DMS153 treated with DMSO at 0.1 percent for 48 hours (cell line): Measurements from ENCODE around the gene B4GALNT4.
"Not testable (repeated sequence)": the region's sequence is repeated elsewhere in the genome, so short reads cannot be mapped to it uniquely, and the experiment has no call there.

ENCODE experiments used
- DNase-seq: peaks from one replicate; lab custom pipeline; 2025; ENCODE audit not compliant: unreplicated experiment; lab: John Stamatoyannopoulos, UW

B4GALNT4 gene

GRCh38 chr11:334264-334994 is 34.9 kb upstream of the B4GALNT4 start:
- DNase-seq, result no peak

- DNase-seq, result no peak
Observed at GRCh38 chr11:335779-336658, 33.3 kb upstream of the B4GALNT4 start.

- DNase-seq, result no peak
Observed at GRCh38 chr11:336659-337198, 32.6 kb upstream of the B4GALNT4 start.

- no peak for DNase-seq
Observed at GRCh38 chr11:337711-338110, 31.6 kb upstream of the B4GALNT4 start.

- DNase-seq, result no peak
Observed at GRCh38 chr11:339963-340362, 29.3 kb upstream of the B4GALNT4 start.

- DNase-seq, result no peak
Observed at GRCh38 chr11:340539-341512, 28.5 kb upstream of the B4GALNT4 start.

- no peak for DNase-seq
Observed at GRCh38 chr11:342328-342727, 27.0 kb upstream of the B4GALNT4 start.

- no peak for DNase-seq
Observed at GRCh38 chr11:344836-345578, 24.3 kb upstream of the B4GALNT4 start.

- DNase-seq, result no peak
Observed at GRCh38 chr11:346529-346928, 22.8 kb upstream of the B4GALNT4 start.

GRCh38 chr11:349270-349954 is 19.9 kb upstream of the B4GALNT4 start:
- DNase-seq, result not testable (repeated sequence)

- not testable (repeated sequence) for DNase-seq
Observed at GRCh38 chr11:350033-350722, 19.1 kb upstream of the B4GALNT4 start.

GRCh38 chr11:350723-351255 is 18.5 kb upstream of the B4GALNT4 start:
- DNase-seq, result no peak

GRCh38 chr11:351411-351810 is 17.9 kb upstream of the B4GALNT4 start:
- no peak for DNase-seq

- no peak for DNase-seq
Observed at GRCh38 chr11:352456-353031, 16.8 kb upstream of the B4GALNT4 start.

- no peak for DNase-seq
Observed at GRCh38 chr11:353179-353873, 16.0 kb upstream of the B4GALNT4 start.

GRCh38 chr11:355581-356458 is 13.5 kb upstream of the B4GALNT4 start:
- peak; percentile 11 for DNase-seq

GRCh38 chr11:356610-357009 is 12.7 kb upstream of the B4GALNT4 start:
- DNase-seq, result no peak
